ENCODE measurements around the gene TRAPPC4. TPM values are rescaled to one million over a fixed set of nuclear protein-coding genes. Genes with fewer than 3 reads are reported as not detected.

The TRAPPC4 gene
- polyA plus RNA-seq, 1 donor (not counting 4 experiments of a cell fraction or from before 2014, with no cell fraction given) = 121 TPM

DNA sequence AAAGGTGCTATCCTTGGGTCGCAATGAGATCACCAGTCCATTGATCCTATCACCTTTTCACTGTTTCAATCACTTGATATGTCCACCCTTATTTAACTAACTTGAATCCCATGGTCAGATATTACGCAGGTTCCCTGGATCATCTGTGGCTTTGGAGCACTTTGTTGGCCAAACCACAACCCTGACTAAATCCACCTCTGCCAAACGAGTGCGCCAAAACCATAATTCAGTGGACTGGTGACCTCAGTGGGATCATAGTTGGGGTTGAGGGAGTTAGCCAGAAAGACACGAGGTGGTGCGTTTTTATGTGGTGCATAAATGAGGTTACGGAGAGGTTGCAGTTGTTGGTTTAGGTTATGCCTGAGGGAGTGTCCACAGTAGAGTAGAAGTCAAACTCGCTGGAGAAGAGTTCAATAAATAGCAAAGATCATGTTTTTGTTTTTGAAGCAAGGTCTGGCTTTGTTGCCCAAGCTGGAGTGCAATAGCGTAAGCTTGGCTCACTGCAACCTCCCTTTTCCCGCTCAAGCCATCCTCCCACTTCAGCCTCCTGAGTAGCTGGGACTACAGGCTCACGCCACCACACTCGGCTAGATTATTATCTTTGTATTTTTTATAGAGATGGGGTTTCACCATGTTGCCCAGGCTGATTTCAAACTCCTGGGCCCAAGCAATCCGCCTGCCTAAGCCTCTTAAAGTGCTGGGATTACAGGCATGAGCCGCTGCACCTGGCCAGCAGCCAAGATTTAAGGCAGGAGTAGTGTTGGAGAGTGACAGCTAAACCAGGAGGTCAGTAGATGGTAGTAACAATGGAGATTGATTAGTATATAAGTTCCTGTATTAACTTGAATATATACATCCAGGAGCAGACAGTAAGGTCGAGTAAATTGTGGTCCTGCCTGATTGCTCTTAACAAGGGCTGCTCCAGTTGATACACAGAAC is 42.5 kb upstream of the TRAPPC4 start:
- no peak for DNase-seq (ENCODE audit: low read depth, low spot score)
- H3K4me3 ChIP-seq (ENCODE audit: control insufficient read depth in 2 of 3, extremely low read depth in 1 of 3, insufficient read depth in 2 of 3, low read depth in 1 of 3, low read length in 3 of 3) = no peak overlapping the region
- H3K27me3 ChIP-seq (ENCODE audit: control insufficient read depth, extremely low read depth, insufficient read depth, low read length) = no peaks in the 10 kb centered on the region

DNA sequence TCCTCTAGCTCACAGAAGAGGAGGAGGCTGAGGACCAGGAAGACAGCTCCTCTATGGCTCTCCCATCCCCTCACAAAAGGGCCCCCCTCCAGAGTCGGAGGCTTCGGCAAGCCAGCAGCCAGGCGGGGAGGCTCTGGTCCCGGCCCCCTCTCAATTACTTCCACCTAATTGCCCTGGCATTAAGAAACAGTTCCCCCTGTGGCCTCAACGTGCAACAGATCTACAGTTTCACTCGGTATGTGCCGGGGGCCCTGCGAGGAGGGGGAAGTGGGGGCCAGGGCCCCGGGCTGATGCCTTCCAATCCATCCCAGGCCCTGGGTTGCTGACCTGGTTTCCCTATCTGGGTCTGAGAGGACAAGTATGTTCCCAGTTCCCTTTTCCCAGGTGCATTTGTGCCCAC is 39.1 kb upstream of the TRAPPC4 start:
- no peak overlapping the region for H3K27ac ChIP-seq (ENCODE audit: control insufficient read depth, insufficient read depth, low read length)
- H3K36me3 ChIP-seq (ENCODE audit: control insufficient read depth in 2 of 2, extremely low read depth in 1 of 2, insufficient read depth in 2 of 2, low read length in 2 of 2) = no peaks in the 10 kb centered on the region
- no peaks in the 10 kb centered on the region for H3K79me2 ChIP-seq (ENCODE audit: control insufficient read depth, insufficient read depth, low read length)
- no peaks in the 10 kb centered on the region for H3K4me1 ChIP-seq (ENCODE audit: control insufficient read depth, extremely low read depth, insufficient read depth, low read length)
- H3K4me3 ChIP-seq (ENCODE audit: control insufficient read depth in 2 of 3, extremely low read depth in 1 of 3, insufficient read depth in 2 of 3, low read depth in 1 of 3, low read length in 3 of 3) = no peak overlapping the region
- H3K9me3 ChIP-seq (ENCODE audit: control insufficient read depth, low read depth, low read length) = no peaks in the 10 kb centered on the region
- FAIRE-seq (no peak), DNase-seq (ENCODE audit: low read depth, low spot score) (no peak)
- H3K9me1 ChIP-seq (ENCODE audit: control insufficient read depth, extremely low read depth, insufficient read depth, low read length) = no peaks in the 10 kb centered on the region
- no peaks in the 10 kb centered on the region for H4K20me1 ChIP-seq (ENCODE audit: control insufficient read depth, extremely low read depth, insufficient read depth, low read length)
- no peaks in the 10 kb centered on the region for H3K27me3 ChIP-seq (ENCODE audit: control insufficient read depth, extremely low read depth, insufficient read depth, low read length)
- H2AFZ ChIP-seq (ENCODE audit: control insufficient read depth, low read length) = no peak overlapping the region
- no peak overlapping the region for H3K4me2 ChIP-seq (ENCODE audit: control insufficient read depth, extremely low read depth, insufficient read depth, low read depth, low read length)
- no peak for TF ChIP-seq EZH2 (IDR thresholded peaks at IDR 0.05; ENCODE audit: low read length)
- TF ChIP-seq, protein P1, sequence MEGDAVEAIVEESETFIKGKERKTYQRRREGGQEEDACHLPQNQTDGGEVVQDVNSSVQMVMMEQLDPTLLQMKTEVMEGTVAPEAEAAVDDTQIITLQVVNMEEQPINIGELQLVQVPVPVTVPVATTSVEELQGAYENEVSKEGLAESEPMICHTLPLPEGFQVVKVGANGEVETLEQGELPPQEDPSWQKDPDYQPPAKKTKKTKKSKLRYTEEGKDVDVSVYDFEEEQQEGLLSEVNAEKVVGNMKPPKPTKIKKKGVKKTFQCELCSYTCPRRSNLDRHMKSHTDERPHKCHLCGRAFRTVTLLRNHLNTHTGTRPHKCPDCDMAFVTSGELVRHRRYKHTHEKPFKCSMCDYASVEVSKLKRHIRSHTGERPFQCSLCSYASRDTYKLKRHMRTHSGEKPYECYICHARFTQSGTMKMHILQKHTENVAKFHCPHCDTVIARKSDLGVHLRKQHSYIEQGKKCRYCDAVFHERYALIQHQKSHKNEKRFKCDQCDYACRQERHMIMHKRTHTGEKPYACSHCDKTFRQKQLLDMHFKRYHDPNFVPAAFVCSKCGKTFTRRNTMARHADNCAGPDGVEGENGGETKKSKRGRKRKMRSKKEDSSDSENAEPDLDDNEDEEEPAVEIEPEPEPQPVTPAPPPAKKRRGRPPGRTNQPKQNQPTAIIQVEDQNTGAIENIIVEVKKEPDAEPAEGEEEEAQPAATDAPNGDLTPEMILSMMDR (optimal IDR thresholded peaks at IDR 0.05 in 1 of 3, IDR thresholded peaks at IDR 0.05 in 1 of 3, conservative IDR thresholded peaks at IDR 0.05 in 1 of 3; ENCODE audit: extremely low read depth in 1 of 3, insufficient read depth in 2 of 3, low read length in 3 of 3) = no peak
- dilution Hi-C loops (cut with MboI; ENCODE audit: extremely low pct_ligation_motif_present, low sequenced_read_pairs) = no loop called here
- H3K9ac ChIP-seq (ENCODE audit: control insufficient read depth, extremely low read depth, insufficient read depth, low read length) = no peak overlapping the region

More for the DNA sequence above, 42.5 kb upstream of the TRAPPC4 start:
- H3K4me1 ChIP-seq (ENCODE audit: control insufficient read depth, extremely low read depth, insufficient read depth, low read length) = no peaks in the 10 kb centered on the region
- H3K79me2 ChIP-seq (ENCODE audit: control insufficient read depth, insufficient read depth, low read length) = no peaks in the 10 kb centered on the region
- TF ChIP-seq, protein P1 (optimal IDR thresholded peaks at IDR 0.05 in 1 of 3, IDR thresholded peaks at IDR 0.05 in 1 of 3, conservative IDR thresholded peaks at IDR 0.05 in 1 of 3; ENCODE audit: extremely low read depth in 1 of 3, insufficient read depth in 2 of 3, low read length in 3 of 3) = no peak
- no peak for TF ChIP-seq EZH2 (IDR thresholded peaks at IDR 0.05; ENCODE audit: low read length)
- dilution Hi-C loops (cut with MboI; ENCODE audit: extremely low pct_ligation_motif_present, low sequenced_read_pairs) = no loop called here
- H4K20me1 ChIP-seq (ENCODE audit: control insufficient read depth, extremely low read depth, insufficient read depth, low read length) = no peaks in the 10 kb centered on the region
- no peak for FAIRE-seq
- no peak overlapping the region for H3K4me2 ChIP-seq (ENCODE audit: control insufficient read depth, extremely low read depth, insufficient read depth, low read depth, low read length)
- H3K36me3 ChIP-seq (ENCODE audit: control insufficient read depth in 2 of 2, extremely low read depth in 1 of 2, insufficient read depth in 2 of 2, low read length in 2 of 2) = no peaks in the 10 kb centered on the region
- no peak overlapping the region for H3K9ac ChIP-seq (ENCODE audit: control insufficient read depth, extremely low read depth, insufficient read depth, low read length)
- no peak overlapping the region for H3K27ac ChIP-seq (ENCODE audit: control insufficient read depth, insufficient read depth, low read length)
- H3K9me3 ChIP-seq (ENCODE audit: control insufficient read depth, low read depth, low read length) = no peaks in the 10 kb centered on the region
- H3K9me1 ChIP-seq (ENCODE audit: control insufficient read depth, extremely low read depth, insufficient read depth, low read length) = no peaks in the 10 kb centered on the region
- H2AFZ ChIP-seq (ENCODE audit: control insufficient read depth, low read length) = no peak overlapping the region
